ENCODE data around the gene RPL13.

RPL13 gene

DNA sequence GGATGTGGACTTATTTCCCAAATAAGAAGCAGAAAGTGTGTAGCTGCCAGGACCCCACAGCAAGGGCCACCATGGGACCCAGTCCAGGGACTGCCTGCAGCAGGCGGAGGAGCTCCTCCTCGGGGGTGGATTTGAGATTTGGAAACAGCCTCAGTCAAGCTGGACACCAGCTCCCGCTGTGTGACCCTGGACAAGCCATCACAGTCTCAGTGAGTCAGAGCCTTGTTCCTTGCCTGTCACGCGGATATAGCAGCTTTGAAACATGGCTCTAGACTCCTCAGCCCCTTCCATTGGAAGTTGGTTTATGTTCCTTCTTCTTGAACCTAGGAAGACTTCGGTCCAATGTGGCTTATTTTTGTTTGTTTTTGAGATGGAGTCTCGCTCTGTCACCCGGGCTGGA lies 40.5 kb downstream of the RPL13 start:
- no peak for DNase-seq

GRCh38 chr16:89601906-89602272 lies 41.4 kb downstream of the RPL13 start:
- no peak for DNase-seq

GRCh38 chr16:89602273-89602951 lies 41.9 kb downstream of the RPL13 start:
- DNase-seq = peak; percentile 8

GRCh38 chr16:89602952-89603590 lies 42.6 kb downstream of the RPL13 start:
- no peak for DNase-seq

DNA sequence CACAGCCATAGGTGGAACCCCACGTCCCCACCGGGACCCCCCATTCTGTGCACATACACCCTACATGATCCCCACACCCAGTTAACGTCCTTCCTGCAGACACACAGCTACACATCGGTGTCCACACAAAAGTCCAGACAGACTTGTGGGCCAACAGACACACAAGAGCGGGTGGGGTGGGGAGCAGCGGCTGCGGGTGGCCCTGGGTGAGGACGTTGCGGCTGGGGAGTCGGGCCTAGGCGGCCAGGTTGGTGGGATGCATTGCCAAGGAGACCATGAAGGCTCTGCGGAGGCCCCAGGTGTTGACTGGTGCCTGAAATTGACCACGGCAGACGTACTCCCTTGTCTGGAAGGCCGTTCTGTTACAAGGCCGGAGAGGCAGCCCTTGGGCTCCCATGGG lies 44.3 kb downstream of the RPL13 start:
- no peak for DNase-seq

DNA sequence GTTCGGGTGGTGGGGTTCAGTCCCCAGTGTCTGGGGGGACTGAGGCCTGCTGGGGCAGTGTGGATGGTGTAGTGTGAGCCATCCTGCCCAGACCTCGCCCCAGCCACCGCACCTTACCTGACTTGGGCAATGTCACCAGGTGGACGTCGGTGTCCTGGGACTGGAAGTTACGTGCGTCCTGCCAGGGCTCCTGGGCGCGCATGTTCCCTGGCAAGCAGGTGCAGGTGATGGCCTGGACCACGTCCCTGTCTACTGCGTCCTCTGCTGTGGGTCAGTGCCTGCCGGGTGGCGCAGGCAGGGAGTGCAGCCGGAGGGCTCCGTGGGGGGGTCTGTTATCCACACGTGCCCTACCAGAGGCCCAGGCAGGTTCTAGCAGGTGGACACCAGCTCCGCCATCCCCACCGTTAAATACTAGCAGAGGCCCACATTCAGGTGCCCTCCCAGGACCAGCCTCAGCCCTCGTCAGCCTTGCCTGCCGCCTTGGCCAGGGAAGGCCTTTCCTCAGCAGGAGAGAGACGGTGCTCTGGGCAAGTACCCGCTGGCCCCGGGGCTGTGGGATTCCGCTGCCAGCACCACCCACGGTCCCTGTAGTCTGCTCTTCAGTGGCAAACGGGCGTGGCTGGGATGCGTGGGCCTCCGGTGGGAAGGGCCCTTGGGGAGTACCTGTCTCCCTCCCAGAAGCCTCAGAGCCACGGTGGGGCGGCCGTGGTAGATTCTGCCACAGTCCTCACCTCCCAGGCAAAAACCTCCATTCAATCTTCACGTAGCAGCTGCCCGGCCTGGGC lies 44.9 kb downstream of the RPL13 start:
- no peak for DNase-seq

DNA sequence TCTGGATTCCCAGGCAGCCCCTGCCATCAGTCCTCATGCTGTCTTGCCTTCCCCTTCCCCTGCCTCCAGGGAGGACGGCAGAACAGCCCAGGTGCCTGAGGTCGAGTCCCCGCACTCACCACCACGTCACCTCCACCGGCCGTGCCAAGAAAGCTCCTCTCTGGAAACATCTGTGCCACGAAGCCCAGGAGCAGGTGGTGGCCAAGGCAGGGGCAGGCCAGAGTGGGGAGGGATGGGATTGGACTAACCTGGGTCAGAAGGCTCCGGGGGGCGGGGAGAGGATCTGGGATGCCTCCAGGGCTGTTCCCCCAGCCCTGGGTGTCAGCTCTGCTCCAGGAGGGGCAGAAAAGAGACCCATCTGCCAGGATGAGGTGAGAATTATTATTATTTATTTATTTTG lies 45.5 kb downstream of the RPL13 start:
- no peak for DNase-seq

GRCh38 chr16:89607453-89607852 lies 47.0 kb downstream of the RPL13 start:
- DNase-seq = no peak

GRCh38 chr16:89607937-89608740 lies 47.7 kb downstream of the RPL13 start:
- no peak for DNase-seq

DNA sequence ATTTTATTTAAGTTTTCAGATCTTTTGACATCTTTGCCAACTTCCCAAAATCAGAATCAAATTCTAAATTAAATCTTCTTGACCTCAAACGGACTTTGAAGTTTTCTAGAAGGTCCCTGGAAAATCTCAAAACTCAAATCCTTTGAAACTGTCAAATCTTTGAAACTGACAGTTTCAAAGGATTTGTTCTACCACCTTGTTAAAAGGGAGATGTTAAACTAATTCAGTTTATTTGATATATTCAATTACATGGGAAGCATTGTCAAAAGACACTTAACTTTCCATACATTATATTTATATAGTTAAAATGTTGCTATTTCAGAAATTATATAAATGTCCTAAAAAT lies 49.6 kb downstream of the RPL13 start:
- DNase-seq = no peak

- no peak for DNase-seq
Observed at GRCh38 chr16:89612415-89613166, 52.1 kb downstream of the RPL13 start.

DNA sequence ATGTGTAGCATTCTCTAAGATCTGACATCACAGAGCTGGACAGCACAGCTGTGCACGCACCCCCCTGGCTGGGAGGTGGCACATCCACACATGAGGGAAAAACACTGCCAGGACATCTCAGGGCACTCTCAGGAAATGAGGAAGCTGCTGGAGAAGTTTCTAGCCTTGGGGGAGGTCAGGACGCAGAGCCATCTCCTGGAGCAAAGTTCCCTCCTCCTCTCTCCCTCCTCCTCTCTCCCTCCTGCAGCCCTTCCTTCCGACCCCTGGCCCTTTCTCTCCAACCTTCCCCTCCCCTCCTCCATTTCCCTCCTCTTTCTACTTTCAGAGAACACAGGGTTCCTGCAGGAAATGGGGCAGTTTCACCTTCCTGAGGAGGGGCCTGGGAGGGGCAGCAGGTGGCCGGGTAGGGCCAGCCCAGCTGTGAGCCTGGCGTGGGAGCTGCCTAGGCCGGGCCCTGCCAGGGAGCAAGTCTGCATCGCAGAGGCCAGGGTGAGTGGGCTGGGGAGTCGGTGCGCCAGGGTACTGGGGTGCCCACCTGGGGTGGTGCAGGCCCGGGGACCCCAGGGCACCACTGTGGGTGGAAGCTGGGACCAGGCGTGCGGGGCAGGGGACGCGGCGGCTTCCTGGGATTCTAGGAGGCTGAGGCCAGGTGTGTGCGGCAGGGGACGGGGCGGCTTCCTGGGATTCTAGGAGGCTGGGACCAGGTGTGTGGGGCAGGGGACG lies 52.9 kb downstream of the RPL13 start, which contains the start of gene DPEP1:
Gene DPEP1, plus strand, starts transcription at position 412 of the 723 bp plus-strand sequence. CDS start 16,769 bp downstream, outside the sequence.
- no peak for DNase-seq

DNA sequence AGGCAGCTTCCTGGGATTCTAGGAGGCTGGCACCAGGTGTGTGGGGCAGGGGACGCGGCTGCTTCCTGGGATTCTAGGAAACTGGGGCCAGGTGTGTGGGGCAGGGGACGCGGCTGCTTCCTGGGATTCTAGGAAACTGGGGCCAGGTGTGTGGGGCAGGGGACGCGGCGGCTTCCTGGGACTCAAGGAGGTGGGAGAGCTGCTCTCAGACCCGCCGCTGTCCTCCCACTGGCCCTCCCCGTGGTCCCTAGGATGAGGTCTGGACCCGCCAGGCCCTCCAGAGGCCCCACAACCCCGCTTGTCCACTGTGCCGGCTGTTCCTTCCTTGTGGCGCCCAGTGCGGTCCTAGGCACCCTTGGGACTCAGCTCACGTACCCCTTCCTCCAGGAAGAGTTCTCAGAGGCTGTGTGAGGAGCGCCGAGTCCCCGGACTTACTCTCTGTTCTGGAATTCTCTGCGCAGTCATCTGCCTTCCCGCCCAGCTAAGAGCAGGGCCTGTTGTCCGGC lies 53.5 kb downstream of the RPL13 start:
- no peak for DNase-seq

Measured in NCI-H1105 treated with DMSO at 0.1 percent for 48 hours (cell line).